K562 (cell line): ENCODE data around the gene NMUR1. TPM values are rescaled to one million over a fixed set of nuclear protein-coding genes. Genes with fewer than 3 reads are reported as not detected.

Source experiments
- ATAC-seq: fragments of 200-7000 bp; cut with Tn5 transposase; 3 replicates; pipeline ENCODE4 v1.9.1; 2020; ENCODE audit warnings: moderate library complexity
- BruUV-seq: library from RNA; stranded (reverse); fragments of 400-500 nt; replicated peaks from 2 replicates; lab custom pipeline; 2021; lab: Mats Ljungman, UMichigan
- CTCF ChIA-PET: fragments of 300-600 bp; formaldehyde crosslinking; extraction: SDS; loops from one replicate; lab custom pipeline; 2021; ENCODE audit warnings: low intra/inter-chr PET ratio; lab: Yijun Ruan, JAX
- POLR2A ChIA-PET: fragments of 300-600, 350-650 bp; sonication (Branson Sonifier 250); formaldehyde crosslinking; extraction: SDS; loops from one replicate; lab custom pipeline; 2021; ENCODE audit warnings: antibody characterized with exemption, inconsistent platforms; lab: Yijun Ruan, JAX
- DNase-seq, 4 experiments: peaks; one replicate each; pipeline versions ENCODE4 v3.0.0 to v3.0.0-alpha.2; 2011 to 2018; ENCODE audit warnings: low spot score in 3 of 4, mixed read lengths in 3 of 4; ENCODE audit errors: extremely low read depth in 1 of 4
- FAIRE-seq: peaks from 2 replicates; lab custom pipeline; 2011; peaks lifted over from hg19 to GRCh38; lab: Jason Lieb, UNC
- H2AFZ ChIP-seq: 2 replicates; pipeline ENCODE4 v1.6.0; 2011; ENCODE audit warnings: low read depth, low read length, control low read depth, inconsistent platforms
- H3K27ac ChIP-seq: fragments of 200-600 bp; 3 replicates; pipeline ENCODE4 v1.8.0; 2011; ENCODE audit warnings: low read depth, mild to moderate bottlenecking, control low read depth, inconsistent platforms, low read length, moderate library complexity, mixed read lengths; ENCODE audit errors: extremely low read depth
- H3K27me3 ChIP-seq, 2 experiments: fragments of 300-600 bp in 1 of 2; 2 replicates in 1 of 2; 3 replicates in 1 of 2; pipeline versions ENCODE4 v1.6.0 to v1.8.0; 2011; ENCODE audit warnings: inconsistent platforms in 2 of 2, low read length in 2 of 2, mild to moderate bottlenecking in 1 of 2, mixed read lengths in 1 of 2, moderate library complexity in 1 of 2; ENCODE audit not compliant: control insufficient read depth in 2 of 2, insufficient read depth in 2 of 2
- H3K36me3 ChIP-seq: fragments of 300-600 bp; 3 replicates; pipeline ENCODE4 v1.8.0; 2011; ENCODE audit warnings: mild to moderate bottlenecking, low read length, inconsistent platforms; ENCODE audit not compliant: control insufficient read depth, insufficient read depth
- H3K4me1 ChIP-seq, 2 experiments: fragments of 200-600 bp in 1 of 2; replicated peaks in 1 of 2; 2 replicates in 1 of 2; 3 replicates in 1 of 2; pipeline versions ENCODE4 v1.5.1 to v1.8.0; 2011; ENCODE audit warnings: inconsistent platforms in 2 of 2, low read length in 2 of 2, mild to moderate bottlenecking in 1 of 2, mixed read lengths in 1 of 2, moderate library complexity in 1 of 2; ENCODE audit not compliant: control insufficient read depth in 2 of 2, insufficient read depth in 2 of 2
- H3K4me2 ChIP-seq: 2 replicates; pipeline ENCODE4 v1.6.1; 2011; ENCODE audit warnings: low read length, control low read depth, inconsistent platforms, mixed read lengths; ENCODE audit not compliant: insufficient read depth
- H3K4me3 ChIP-seq: fragments of 200-600 bp; sonication (generic), shearing (Covaris generic); 2 replicates; pipeline ENCODE4 v1.5.1; 2016; ENCODE audit warnings: control low read depth, inconsistent platforms
- H3K79me2 ChIP-seq: fragments of 200-600 bp; 3 replicates; pipeline ENCODE4 v1.8.0; 2011; ENCODE audit warnings: low read length, inconsistent platforms; ENCODE audit not compliant: control insufficient read depth, insufficient read depth
- H3K9ac ChIP-seq, 2 experiments: 2 replicates each; pipeline versions ENCODE4 v1.6.0 to v1.6.1; 2011; ENCODE audit warnings: low read depth in 2 of 2, low read length in 2 of 2, control low read depth in 1 of 2, inconsistent platforms in 1 of 2, mild to moderate bottlenecking in 1 of 2, mixed read lengths in 1 of 2; ENCODE audit not compliant: insufficient read depth in 1 of 2
- H3K9me1 ChIP-seq: one replicate; pipeline ENCODE4 v1.6.0; 2011; ENCODE audit warnings: inconsistent platforms, mild to moderate bottlenecking, low read length, moderate library complexity; ENCODE audit not compliant: control insufficient read depth, insufficient read depth
- H3K9me3 ChIP-seq: replicated peaks from 2 replicates; pipeline ENCODE4 v1.5.1; 2011; ENCODE audit warnings: low read depth, low read length, inconsistent platforms; ENCODE audit not compliant: control insufficient read depth, insufficient read depth
- H4K20me1 ChIP-seq: replicated peaks from 2 replicates; pipeline ENCODE4 v1.6.1; 2011; ENCODE audit warnings: low read length, inconsistent platforms, mixed read lengths; ENCODE audit not compliant: control insufficient read depth, insufficient read depth
- CBX3 ChIP-seq, 2 experiments: IDR thresholded peaks; 1 replicate in 1 of 2; 2 replicates in 1 of 2; pipeline ENCODE4 v1.6.1; 2012; ENCODE audit warnings: inconsistent platforms in 2 of 2, low read length in 2 of 2, borderline replicate concordance in 1 of 2, control low read depth in 1 of 2
- CGGBP1 ChIP-seq: fragments of 250-450 bp; sonication (Bioruptor Pico); IDR thresholded peaks from 2 replicates; pipeline ENCODE4 v1.9.0; 2021; ENCODE audit warnings: mild to moderate bottlenecking
- E4F1 ChIP-seq: fragments of 250-450 bp; sonication (Bioruptor Pico); IDR thresholded peaks from 2 replicates; pipeline ENCODE4 v1.5.0; 2021; ENCODE audit warnings: mild to moderate bottlenecking, borderline replicate concordance
- ERF ChIP-seq: fragments of 450-650 bp; formaldehyde crosslinking; IDR thresholded peaks from 2 replicates; pipeline ENCODE4 v1.4.0; 2020; ENCODE audit warnings: mild to moderate bottlenecking, mixed read lengths
- HDAC6 ChIP-seq: IDR thresholded peaks from 2 replicates; pipeline ENCODE4 v1.6.1; 2012; ENCODE audit warnings: low read depth, mild to moderate bottlenecking, control low read depth, inconsistent platforms, low read length, moderate library complexity
- NFIC ChIP-seq: fragments of 450-650 bp; IDR thresholded peaks from 2 replicates; pipeline ENCODE4 v1.6.1; 2017; ENCODE audit warnings: mild to moderate bottlenecking, inconsistent platforms
- PKNOX1 ChIP-seq: fragments of 450-650 bp; IDR thresholded peaks from 2 replicates; pipeline ENCODE4 v1.6.1; 2016
- RERE ChIP-seq: sonication (generic); formaldehyde crosslinking; IDR thresholded peaks from 2 replicates; pipeline ENCODE4 v1.8.0; 2023; ENCODE audit warnings: missing genetic modification reagents, mild to moderate bottlenecking, borderline replicate concordance
- SMAD3 ChIP-seq: fragments of 450-650 bp; formaldehyde crosslinking; conservative IDR thresholded peaks from 2 replicates; pipeline ENCODE4 v1.4.0; 2020; ENCODE audit warnings: mild to moderate bottlenecking
- ZNF217 ChIP-seq: sonication (generic); formaldehyde crosslinking; IDR thresholded peaks from 2 replicates; pipeline ENCODE4 v1.8.0; 2022; ENCODE audit warnings: mild to moderate bottlenecking, missing genetic modification reagents
- ZNF23 ChIP-seq: fragments of 250-450 bp; sonication (Bioruptor Pico); IDR thresholded peaks from 2 replicates; pipeline ENCODE4 v1.4.0; 2020; ENCODE audit warnings: mild to moderate bottlenecking
- ZNF232 ChIP-seq: sonication (generic); formaldehyde crosslinking; IDR thresholded peaks from 2 replicates; pipeline ENCODE4 v1.8.0; 2022; ENCODE audit warnings: mild to moderate bottlenecking, missing genetic modification reagents
- ZNF511 ChIP-seq: sonication (generic); formaldehyde crosslinking; IDR thresholded peaks from 2 replicates; pipeline ENCODE4 v1.8.0; 2022; ENCODE audit warnings: mild to moderate bottlenecking, missing genetic modification reagents
- WGBS: fragments of 100-300 bp; shearing (Covaris generic); methylation state at CpG from one replicate; pipeline ENCODE4 v1.1.6; 2016; ENCODE audit warnings: low coverage, mixed read lengths; ENCODE audit not compliant: insufficient coverage; ENCODE audit errors: missing lambda C conversion rate; 5-methylcytosine and 5-hydroxymethylcytosine counted together
- in situ Hi-C: fragments of 300-500 bp; cut with MboI; formaldehyde crosslinking; loops from 4 replicates; pipeline ENCODE4 v1.15.0; 2018; ENCODE audit warnings: inconsistent platforms, mixed read lengths
- intact Hi-C: fragments of 100-400 bp; cut with micrococcal nuclease; formaldehyde crosslinking; loops from 2 replicates; pipeline ENCODE4 v1.14.2; 2022
- polyA plus RNA-seq, 8 experiments: library from polyadenylated mRNA; depleted of rRNA in 4 of 8; stranded (reverse) in 5 of 8; unstranded in 3 of 8; fragments of >200 nt; fragmentation: Nextera tagmentation in 2 of 8; fragmentation: Illumina TruSeq in 1 of 8; extraction: Ambion mirVana in 2 of 8; extraction: Trizol in 1 of 8; gene quantifications; 2 replicates each; pipeline versions ENCODE4 v1.2.1 to v1.2.3, GENCODE V29; 2011 to 2014; ENCODE audit warnings: inconsistent platforms in 1 of 8, missing spikeins in 1 of 8
- total RNA-seq, 7 experiments: library from RNA; depleted of rRNA in 6 of 7; stranded (reverse); fragments of >200 nt in 6 of 7; fragmentation: Illumina TruSeq in 2 of 7; extraction: Trizol in 2 of 7; gene quantifications; 2 replicates each; pipeline versions ENCODE4 v1.2.1 to v1.2.3, GENCODE V29; 2011 to 2021; ENCODE audit warnings: low replicate concordance in 1 of 7

NMUR1 gene
- total and polyA plus RNA-seq, 9 of the 15 experiments (the other 6 are each of a cell fraction or from before 2014, with no cell fraction given): 0.01 to 0.27 (median 0.15) TPM

- Histone ChIP-seq H3K36me3 (no peaks in the 10 kb centered on the region), H3K9ac (no peak overlapping the region), H3K4me2 (no peak overlapping the region), H2AFZ (no peak overlapping the region), H3K4me3 (no peak overlapping the region), H3K4me1 (peaks cover 0 to 21% of the 10 kb centered on the region in 2 experiments; a peak in 2 of 5 replicates), H3K27ac (no peak overlapping the region), H3K27me3 (peaks cover 0 to 15% of the 10 kb centered on the region in 2 experiments; a peak in 2 of 5 replicates), H3K9me3 (no peaks in the 10 kb centered on the region), H4K20me1 (no peaks in the 10 kb centered on the region), H3K79me2 (no peaks in the 10 kb centered on the region), H3K9me1 (no peaks in the 10 kb centered on the region)
- FAIRE-seq: no peak
- 22% methylated on average over 1 of the region's 6 CpGs for WGBS
- POLR2A ChIA-PET: no interaction called here
- CTCF ChIA-PET: no interaction called here
- intact Hi-C loops (no loop called here), in situ Hi-C loops (no loop called here)
- no peak for ATAC-seq
- BruUV-seq: no TSS peak
- DNase-seq: no peak
- TF ChIP-seq NFIC: peak; percentile 76
- no peak for TF ChIP-seq RERE (CRISPR knock-in tag)
- no peak for TF ChIP-seq CGGBP1 (CRISPR knock-in tag)
- no peak for TF ChIP-seq ZNF217
- no peak for TF ChIP-seq E4F1
- no peak for TF ChIP-seq ERF (CRISPR knock-in tag)
- no peak for TF ChIP-seq ZNF511 (CRISPR knock-in tag)
- no peak for TF ChIP-seq CBX3 (IDR thresholded peaks at IDR 0.05; ENCODE audit: borderline replicate concordance in 1 of 2, low read length in 2 of 2)
- no peak for TF ChIP-seq HDAC6
- TF ChIP-seq ZNF232 (CRISPR knock-in tag): no peak
- TF ChIP-seq SMAD3 (CRISPR knock-in tag): no peak
- TF ChIP-seq PKNOX1: no peak
- no peak for TF ChIP-seq ZNF23 (CRISPR knock-in tag)
Measured at GRCh38 chr2:231531466-231531865, 1.2 kb upstream of the NMUR1 start.
